Measurements from ENCODE around the gene SPATS2. TPM values are rescaled to one million over a fixed set of nuclear protein-coding genes. Genes with fewer than 3 reads are reported as not detected.

Gene SPATS2
- total and polyA plus RNA-seq, 5 donors from 2014 or later: 2.4 to 5.5 (median 4.2) TPM

DNA sequence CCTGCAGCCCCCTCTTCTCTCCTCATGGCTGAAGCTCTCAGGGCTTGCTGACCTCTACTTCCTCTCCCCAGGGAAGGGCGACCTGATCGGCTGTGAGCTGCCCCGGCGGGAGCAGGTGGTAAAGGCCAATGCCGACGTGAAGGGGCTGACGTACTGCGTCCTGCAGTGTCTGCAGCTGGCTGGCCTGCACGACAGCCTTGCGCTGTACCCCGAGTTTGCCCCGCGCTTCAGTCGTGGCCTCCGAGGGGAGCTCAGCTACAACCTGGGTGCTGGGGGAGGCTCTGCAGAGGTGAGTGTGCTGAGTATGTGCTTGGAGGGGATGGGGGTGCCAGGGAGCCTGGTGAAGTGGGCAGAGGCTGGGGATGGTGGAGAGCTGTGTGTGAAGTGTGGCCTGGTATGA lies 187.0 kb downstream of the SPATS2 start:
- Histone ChIP-seq H3K9me3 (ENCODE audit: control insufficient read depth in 2 of 2, low read length in 2 of 2) (no peaks in the 10 kb centered on the region), H3K36me3 (ENCODE audit: control insufficient read depth, insufficient read depth, low read length) (peaks cover 25% of the 10 kb centered on the region), H3K4me1 (ENCODE audit: control insufficient read depth, insufficient read depth, low read length, poor library complexity, severe bottlenecking) (peaks cover 1% of the 10 kb centered on the region), H3K27me3 (ENCODE audit: control insufficient read depth, insufficient read depth, low read length) (peaks cover 3% of the 10 kb centered on the region), H3K27ac (ENCODE audit: insufficient read depth, low read length, poor library complexity, severe bottlenecking) (no peak overlapping the region), H3K4me3 (ENCODE audit: low read depth, low read length) (no peak overlapping the region)
- Mint-ChIP-seq H3K27me3 (peaks cover 12% of the 10 kb centered on the region), H3K27ac (no peak overlapping the region), H3K4me3 (no peak overlapping the region), H3K4me1 (peaks cover 0 to 15% (median 4%) of the 10 kb centered on the region in 4 donors), H3K9me3 (no peaks in the 10 kb centered on the region), H3K36me3 (peaks cover 14% of the 10 kb centered on the region)
- no peak for ATAC-seq (ENCODE audit: low read depth in 2 of 2)
- no peak for DNase-seq

DNA sequence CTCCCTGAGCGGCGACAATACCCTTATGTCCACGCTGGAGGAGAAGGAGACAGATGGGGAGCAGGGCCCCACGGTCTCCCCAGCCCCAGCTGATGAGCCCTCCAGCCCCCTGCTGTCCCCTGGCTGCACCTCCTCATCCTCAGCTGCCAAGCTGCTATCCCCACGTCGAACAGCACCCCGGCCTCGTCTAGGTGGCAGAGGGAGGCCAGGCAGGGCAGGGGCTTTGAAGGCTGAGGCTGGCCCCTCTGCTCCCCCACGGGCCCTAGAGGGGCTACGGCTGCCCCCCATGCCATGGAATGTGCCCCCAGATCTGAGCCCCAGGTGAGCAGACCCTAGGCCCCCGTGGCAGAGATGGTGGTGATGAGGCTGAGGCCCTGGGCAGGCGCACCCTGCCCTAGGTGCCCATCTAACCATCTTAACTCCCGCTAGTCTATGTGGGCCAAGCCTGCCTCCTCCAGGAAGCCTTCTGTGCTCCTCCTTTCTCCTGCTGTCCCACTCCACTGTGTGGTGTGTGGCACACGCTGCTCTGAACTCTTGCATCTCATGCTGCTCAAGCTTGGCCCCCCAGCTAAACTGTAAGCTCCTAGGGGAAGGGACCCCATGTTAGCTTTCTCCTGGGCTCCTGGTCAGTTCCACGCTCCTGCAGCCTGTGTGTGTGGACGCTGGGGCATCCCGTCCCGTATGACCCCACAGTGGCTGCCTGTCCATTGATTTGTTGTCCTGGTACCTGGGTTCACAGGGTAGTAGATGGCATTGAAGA lies 188.5 kb downstream of the SPATS2 start:
- Mint-ChIP-seq H3K27ac (peak overlapping the region in 1 of 3 donors; percentile 74), H3K27me3 (peaks cover 8% of the 10 kb centered on the region), H3K4me1 (peaks cover 4 to 12% (median 5%) of the 10 kb centered on the region in 4 donors), H3K36me3 (peaks cover 18% of the 10 kb centered on the region), H3K9me3 (no peaks in the 10 kb centered on the region), H3K4me3 (no peak overlapping the region)
- ATAC-seq (ENCODE audit: low read depth in 2 of 2) (no peak), DNase-seq (no peak)
- Histone ChIP-seq H3K27ac (ENCODE audit: insufficient read depth, low read length, poor library complexity, severe bottlenecking) (no peak overlapping the region), H3K4me1 (ENCODE audit: control insufficient read depth, insufficient read depth, low read length, poor library complexity, severe bottlenecking) (no peaks in the 10 kb centered on the region), H3K36me3 (ENCODE audit: control insufficient read depth, insufficient read depth, low read length) (peaks cover 40% of the 10 kb centered on the region), H3K27me3 (ENCODE audit: control insufficient read depth, insufficient read depth, low read length) (peaks cover 3% of the 10 kb centered on the region), H3K4me3 (ENCODE audit: low read depth, low read length) (no peak overlapping the region), H3K9me3 (ENCODE audit: control insufficient read depth in 2 of 2, low read length in 2 of 2) (no peaks in the 10 kb centered on the region)

DNA sequence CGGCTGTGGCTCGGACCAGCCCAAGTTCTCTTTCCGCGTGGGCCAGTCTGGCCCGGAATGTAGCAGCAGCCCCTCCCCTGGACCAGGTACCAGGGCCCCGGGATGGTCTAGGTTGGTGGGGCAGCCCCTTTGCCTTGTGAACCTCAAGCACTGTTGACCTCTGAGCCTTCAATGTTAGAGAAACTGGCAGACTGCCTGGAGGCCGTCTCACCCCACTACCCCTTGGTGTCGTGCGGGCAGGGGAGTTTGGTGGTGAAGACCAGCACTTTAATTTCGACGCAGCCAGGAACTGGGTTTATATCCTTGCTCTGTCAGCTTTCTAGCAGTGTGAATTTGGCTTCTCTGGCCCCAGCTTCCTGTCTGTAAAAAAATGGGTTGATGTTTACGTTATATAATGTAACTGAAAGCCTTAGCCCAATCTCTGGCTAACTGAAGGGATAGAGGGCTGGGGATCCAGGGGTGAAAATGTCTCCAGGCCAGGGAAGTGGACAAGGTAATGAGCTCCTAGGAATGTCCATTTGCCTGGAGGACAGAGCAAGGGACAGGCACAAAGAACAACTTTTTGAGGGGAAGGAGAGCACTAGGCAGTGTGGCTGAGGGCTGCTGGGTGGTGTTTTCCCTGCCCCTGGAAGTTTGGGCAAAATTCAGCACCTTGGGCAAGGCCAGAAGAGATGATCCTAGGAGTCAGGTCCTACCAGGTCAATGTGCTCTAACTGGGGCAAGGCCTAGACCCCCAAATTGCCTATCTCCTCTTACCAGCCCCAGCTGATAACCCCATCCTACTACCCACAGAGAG lies 189.3 kb downstream of the SPATS2 start:
- Histone ChIP-seq H3K36me3 (ENCODE audit: control insufficient read depth, insufficient read depth, low read length) (peaks cover 48% of the 10 kb centered on the region), H3K27me3 (ENCODE audit: control insufficient read depth, insufficient read depth, low read length) (peaks cover 3% of the 10 kb centered on the region), H3K4me3 (ENCODE audit: low read depth, low read length) (no peak overlapping the region), H3K9me3 (ENCODE audit: control insufficient read depth in 2 of 2, low read length in 2 of 2) (no peaks in the 10 kb centered on the region), H3K4me1 (ENCODE audit: control insufficient read depth, insufficient read depth, low read length, poor library complexity, severe bottlenecking) (no peaks in the 10 kb centered on the region), H3K27ac (ENCODE audit: insufficient read depth, low read length, poor library complexity, severe bottlenecking) (no peak overlapping the region)
- no peaks in the 10 kb centered on the region for H3K9me3 Mint-ChIP-seq
- DNase-seq (no peak), ATAC-seq (ENCODE audit: low read depth in 2 of 2) (no peak)
- H3K27ac Mint-ChIP-seq: peak overlapping the region; percentile 67 to 74 (median 67)
- peaks cover 5 to 13% (median 6%) of the 10 kb centered on the region in 4 donors for H3K4me1 Mint-ChIP-seq
- H3K27me3 Mint-ChIP-seq: peaks cover 8% of the 10 kb centered on the region
- peak overlapping the region in 1 of 4 donors; percentile 6 for H3K4me3 Mint-ChIP-seq
- H3K36me3 Mint-ChIP-seq: peaks cover 20% of the 10 kb centered on the region

DNA sequence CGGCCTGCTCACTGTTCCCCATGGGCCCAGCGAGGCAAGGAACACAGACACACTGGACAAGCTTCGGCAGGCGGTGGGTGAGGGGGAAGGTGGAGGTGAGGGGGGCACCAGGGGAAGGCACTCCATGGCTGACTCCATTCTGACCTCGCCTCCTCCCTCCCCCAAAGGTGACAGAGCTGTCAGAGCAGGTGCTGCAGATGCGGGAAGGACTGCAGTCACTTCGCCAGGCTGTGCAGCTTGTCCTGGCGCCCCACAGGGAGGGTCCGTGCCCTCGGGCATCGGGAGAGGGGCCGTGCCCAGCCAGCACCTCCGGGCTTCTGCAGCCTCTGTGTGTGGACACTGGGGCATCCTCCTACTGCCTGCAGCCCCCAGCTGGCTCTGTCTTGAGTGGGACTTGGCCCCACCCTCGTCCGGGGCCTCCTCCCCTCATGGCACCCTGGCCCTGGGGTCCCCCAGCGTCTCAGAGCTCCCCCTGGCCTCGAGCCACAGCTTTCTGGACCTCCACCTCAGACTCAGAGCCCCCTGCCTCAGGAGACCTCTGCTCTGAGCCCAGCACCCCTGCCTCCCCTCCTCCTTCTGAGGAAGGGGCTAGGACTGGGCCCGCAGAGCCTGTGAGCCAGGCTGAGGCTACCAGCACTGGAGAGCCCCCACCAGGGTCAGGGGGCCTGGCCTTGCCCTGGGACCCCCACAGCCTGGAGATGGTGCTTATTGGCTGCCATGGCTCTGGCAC lies 190.1 kb downstream of the SPATS2 start:
- H3K4me3 Mint-ChIP-seq: no peak overlapping the region
- peaks cover 26% of the 10 kb centered on the region for H3K36me3 Mint-ChIP-seq
- H3K27ac Mint-ChIP-seq: no peak overlapping the region
- Histone ChIP-seq H3K9me3 (ENCODE audit: control insufficient read depth in 2 of 2, low read length in 2 of 2) (no peaks in the 10 kb centered on the region), H3K27me3 (ENCODE audit: control insufficient read depth, insufficient read depth, low read length) (no peaks in the 10 kb centered on the region), H3K4me3 (ENCODE audit: low read depth, low read length) (no peak overlapping the region), H3K4me1 (ENCODE audit: control insufficient read depth, insufficient read depth, low read length, poor library complexity, severe bottlenecking) (no peaks in the 10 kb centered on the region), H3K27ac (ENCODE audit: insufficient read depth, low read length, poor library complexity, severe bottlenecking) (no peak overlapping the region), H3K36me3 (ENCODE audit: control insufficient read depth, insufficient read depth, low read length) (peaks cover 55% of the 10 kb centered on the region)
- H3K4me1 Mint-ChIP-seq: peaks cover 5 to 15% (median 8%) of the 10 kb centered on the region in 4 donors
- H3K27me3 Mint-ChIP-seq: peaks cover 2% of the 10 kb centered on the region
- ATAC-seq (ENCODE audit: low read depth in 2 of 2) (no peak), DNase-seq (no peak)
- H3K9me3 Mint-ChIP-seq: no peaks in the 10 kb centered on the region

DNA sequence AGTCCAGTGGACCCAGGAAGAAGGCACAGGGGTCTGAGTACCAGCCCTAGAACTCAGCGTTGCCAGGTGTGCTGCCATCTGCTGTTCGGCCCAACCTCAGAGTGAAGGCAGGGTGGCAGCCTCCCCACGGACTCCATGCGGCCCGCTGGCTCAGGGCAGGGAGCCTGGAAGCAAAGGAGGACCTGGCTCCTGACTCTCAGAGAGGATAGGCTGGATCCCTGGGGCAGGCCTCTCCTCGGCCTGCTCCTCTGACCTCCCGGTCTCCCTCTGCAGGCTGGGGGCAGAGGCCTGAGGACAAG lies 190.6 kb downstream of the SPATS2 start:
- Mint-ChIP-seq H3K4me3 (no peak overlapping the region), H3K27ac (no peak overlapping the region), H3K27me3 (no peaks in the 10 kb centered on the region), H3K9me3 (no peaks in the 10 kb centered on the region), H3K36me3 (peaks cover 30% of the 10 kb centered on the region), H3K4me1 (peaks cover 5 to 16% (median 8%) of the 10 kb centered on the region in 4 donors)
- no peak for DNase-seq
- no peak overlapping the region for H3K27ac ChIP-seq (ENCODE audit: insufficient read depth, low read length, poor library complexity, severe bottlenecking)
- ATAC-seq (ENCODE audit: low read depth in 2 of 2): no peak
- no peak overlapping the region for H3K4me3 ChIP-seq (ENCODE audit: low read depth, low read length)
- peaks cover 61% of the 10 kb centered on the region for H3K36me3 ChIP-seq (ENCODE audit: control insufficient read depth, insufficient read depth, low read length)
- no peaks in the 10 kb centered on the region for H3K9me3 ChIP-seq (ENCODE audit: control insufficient read depth in 2 of 2, low read length in 2 of 2)
- no peaks in the 10 kb centered on the region for H3K4me1 ChIP-seq (ENCODE audit: control insufficient read depth, insufficient read depth, low read length, poor library complexity, severe bottlenecking)
- H3K27me3 ChIP-seq (ENCODE audit: control insufficient read depth, insufficient read depth, low read length): no peaks in the 10 kb centered on the region

DNA sequence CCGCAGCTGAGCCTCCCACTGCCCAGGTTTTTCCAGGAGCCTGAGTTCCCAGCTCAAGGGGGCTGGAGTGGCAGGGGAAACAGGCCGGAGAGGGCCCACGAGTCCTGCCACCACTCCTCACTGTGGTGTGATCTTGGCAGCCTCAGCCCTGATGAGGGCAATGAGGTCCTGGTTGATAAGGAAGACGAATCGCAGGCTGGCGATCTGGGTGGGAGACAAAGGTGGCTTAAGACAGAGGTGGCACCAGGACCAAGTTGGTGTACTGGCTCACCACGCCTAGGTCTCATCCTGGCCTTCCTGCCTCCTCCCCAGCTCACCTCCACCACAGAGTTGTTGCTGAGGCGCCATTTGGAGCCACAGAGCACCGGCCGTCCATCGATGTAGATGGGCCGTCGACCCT lies 191.3 kb downstream of the SPATS2 start:
- H3K9me3 Mint-ChIP-seq: no peaks in the 10 kb centered on the region
- no peak overlapping the region for H3K4me3 Mint-ChIP-seq
- H3K27me3 ChIP-seq (ENCODE audit: control insufficient read depth, insufficient read depth, low read length): no peaks in the 10 kb centered on the region
- peaks cover 67% of the 10 kb centered on the region for H3K36me3 ChIP-seq (ENCODE audit: control insufficient read depth, insufficient read depth, low read length)
- peaks cover 5 to 12% (median 8%) of the 10 kb centered on the region in 4 donors for H3K4me1 Mint-ChIP-seq
- H3K36me3 Mint-ChIP-seq: peaks cover 31% of the 10 kb centered on the region
- no peak overlapping the region for H3K27ac ChIP-seq (ENCODE audit: insufficient read depth, low read length, poor library complexity, severe bottlenecking)
- H3K27ac Mint-ChIP-seq: no peak overlapping the region
- DNase-seq (no peak), ATAC-seq (ENCODE audit: low read depth in 2 of 2) (no peak)
- H3K27me3 Mint-ChIP-seq: no peaks in the 10 kb centered on the region
- no peaks in the 10 kb centered on the region for H3K9me3 ChIP-seq (ENCODE audit: control insufficient read depth in 2 of 2, low read length in 2 of 2)
- no peak overlapping the region for H3K4me3 ChIP-seq (ENCODE audit: low read depth, low read length)
- H3K4me1 ChIP-seq (ENCODE audit: control insufficient read depth, insufficient read depth, low read length, poor library complexity, severe bottlenecking): no peaks in the 10 kb centered on the region

DNA sequence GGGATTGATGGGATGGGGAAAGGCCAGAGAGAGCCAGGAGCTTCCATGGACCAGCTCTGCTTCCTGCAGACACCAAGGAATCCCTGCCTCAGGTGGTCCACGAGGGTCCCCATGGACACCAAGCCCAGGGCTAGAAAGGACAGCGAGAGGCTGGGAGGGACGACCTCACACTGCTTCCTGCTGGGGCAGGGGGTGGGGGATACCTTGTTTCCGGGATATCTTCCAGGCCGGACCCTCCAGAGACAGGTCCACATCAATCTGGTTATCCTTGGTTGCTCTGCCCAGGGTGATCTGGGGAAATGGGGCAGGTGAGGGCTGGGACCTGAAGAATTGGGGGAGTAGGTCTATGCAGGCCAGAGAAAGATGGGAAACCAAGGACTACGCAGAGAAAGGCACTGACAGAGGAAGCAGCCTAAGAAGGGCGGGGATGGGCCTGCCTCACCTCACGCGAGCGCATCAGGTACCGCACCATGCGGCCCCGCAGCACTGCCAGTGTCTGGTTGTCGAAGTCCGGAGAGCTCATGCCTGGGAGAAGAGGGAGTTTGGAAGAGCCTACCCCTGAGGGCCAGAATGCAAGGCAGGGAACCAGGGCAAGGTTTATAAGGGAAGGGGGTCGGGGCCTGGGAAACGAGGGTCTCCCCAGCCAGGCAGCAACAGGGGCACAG lies 191.9 kb downstream of the SPATS2 start:
- Mint-ChIP-seq H3K36me3 (peaks cover 35% of the 10 kb centered on the region), H3K9me3 (no peaks in the 10 kb centered on the region), H3K4me1 (peaks cover 5 to 18% (median 10%) of the 10 kb centered on the region in 4 donors), H3K27ac (peak overlapping the region in 1 of 3 donors; percentile 7), H3K4me3 (no peak overlapping the region), H3K27me3 (no peaks in the 10 kb centered on the region)
- Histone ChIP-seq H3K4me1 (ENCODE audit: control insufficient read depth, insufficient read depth, low read length, poor library complexity, severe bottlenecking) (peaks cover 1% of the 10 kb centered on the region), H3K9me3 (ENCODE audit: control insufficient read depth in 2 of 2, low read length in 2 of 2) (no peaks in the 10 kb centered on the region), H3K27me3 (ENCODE audit: control insufficient read depth, insufficient read depth, low read length) (no peaks in the 10 kb centered on the region), H3K36me3 (ENCODE audit: control insufficient read depth, insufficient read depth, low read length) (peaks cover 73% of the 10 kb centered on the region), H3K27ac (ENCODE audit: insufficient read depth, low read length, poor library complexity, severe bottlenecking) (no peak overlapping the region), H3K4me3 (ENCODE audit: low read depth, low read length) (no peak overlapping the region)
- no peak for DNase-seq
- no peak for ATAC-seq (ENCODE audit: low read depth in 2 of 2)
